ENCODE measurements around the gene SPRN. TPM values are rescaled to one million over a fixed set of nuclear protein-coding genes. Genes with fewer than 3 reads are reported as not detected.
A peak's percentile ranks its signal among the peaks of the same experiment; 100 is the strongest.

The SPRN gene
- total and polyA plus RNA-seq, 2 experiments from 2014 or later, result 0.31 TPM

GRCh38 chr10:133462512-133463305, 38.3 kb upstream of the SPRN start:
- DNase-seq (ENCODE audit: low spot score), result no peak
- ATAC-seq, result no peak
- no peak overlapping the region for H3K27ac Mint-ChIP-seq

GRCh38 chr10:133461841-133462240, 37.4 kb upstream of the SPRN start:
- H3K27ac ChIP-seq (ENCODE audit: low read depth), result no peak overlapping the region
- H3K27me3 ChIP-seq (ENCODE audit: insufficient read depth), result peaks cover 23% of the 10 kb centered on the region
- Mint-ChIP-seq H3K27ac (no peak overlapping the region), H3K4me3 (no peak overlapping the region), H3K27me3 (ENCODE audit: insufficient read depth, low read depth, poor library complexity) (peaks cover 38% of the 10 kb centered on the region), H3K9me3 (peaks cover 54% of the 10 kb centered on the region), H3K4me1 (no peaks in the 10 kb centered on the region), H3K36me3 (ENCODE audit: low read depth) (peaks cover 9% of the 10 kb centered on the region; the same call in 1 of the 3 replicates)
- DNase-seq (ENCODE audit: low spot score) (no peak), ATAC-seq (no peak)
- TF ChIP-seq ZNF331 (CRISPR knock-in tag; IDR thresholded peaks at IDR 0.05; ENCODE audit: low read depth), result no peak
- TF ChIP-seq JUNB (IDR thresholded peaks at IDR 0.05; ENCODE audit: unreplicated experiment), result no peak
- no peak for TF ChIP-seq REST (IDR thresholded peaks at IDR 0.05; ENCODE audit: unreplicated experiment)
- no peaks in the 10 kb centered on the region for H3K79me2 ChIP-seq (replicated peaks; ENCODE audit: insufficient read depth)
- no peaks in the 10 kb centered on the region for H3K4me1 ChIP-seq (ENCODE audit: insufficient read depth)
- H3K9me2 ChIP-seq (ENCODE audit: insufficient read depth), result no peaks in the 10 kb centered on the region
- H3F3A ChIP-seq (replicated peaks; ENCODE audit: low read depth), result no peaks in the 10 kb centered on the region
- no peak overlapping the region for H3K4me2 ChIP-seq
- H3K36me3 ChIP-seq (ENCODE audit: insufficient read depth), result no peaks in the 10 kb centered on the region
- no peak overlapping the region for H3K4me3 ChIP-seq
- no peak overlapping the region for H2AFZ ChIP-seq
- H4K20me1 ChIP-seq (replicated peaks; ENCODE audit: insufficient read depth), result no peaks in the 10 kb centered on the region

More at GRCh38 chr10:133462512-133463305, 38.3 kb upstream of the SPRN start:
- Histone ChIP-seq H3K27me3 (ENCODE audit: insufficient read depth) (peaks cover 23% of the 10 kb centered on the region), H2AFZ (no peak overlapping the region), H3K27ac (ENCODE audit: low read depth) (no peak overlapping the region), H3F3A (replicated peaks; ENCODE audit: low read depth) (no peaks in the 10 kb centered on the region), H3K4me1 (ENCODE audit: insufficient read depth) (no peaks in the 10 kb centered on the region), H4K20me1 (replicated peaks; ENCODE audit: insufficient read depth) (no peaks in the 10 kb centered on the region), H3K36me3 (ENCODE audit: insufficient read depth) (no peaks in the 10 kb centered on the region), H3K4me3 (no peak overlapping the region), H3K79me2 (replicated peaks; ENCODE audit: insufficient read depth) (no peaks in the 10 kb centered on the region), H3K9me2 (ENCODE audit: insufficient read depth) (no peaks in the 10 kb centered on the region), H3K4me2 (no peak overlapping the region)
- H3K4me1 Mint-ChIP-seq, result no peaks in the 10 kb centered on the region
- H3K36me3 Mint-ChIP-seq (ENCODE audit: low read depth), result peaks cover 12% of the 10 kb centered on the region; the same call in 1 of the 3 replicates
- peaks cover 57% of the 10 kb centered on the region for H3K9me3 Mint-ChIP-seq
- TF ChIP-seq POLR2AphosphoS5 (IDR thresholded peaks at IDR 0.05; ENCODE audit: low read depth) (no peak), ZNF331 (CRISPR knock-in tag; IDR thresholded peaks at IDR 0.05; ENCODE audit: low read depth) (peak; percentile 48)
- no peak overlapping the region for H3K4me3 Mint-ChIP-seq
- H3K27me3 Mint-ChIP-seq (ENCODE audit: insufficient read depth, low read depth, poor library complexity), result peaks cover 41% of the 10 kb centered on the region

GRCh38 chr10:133461027-133461426, 36.6 kb upstream of the SPRN start:
- peaks cover 49% of the 10 kb centered on the region for H3K9me3 Mint-ChIP-seq
- no peak overlapping the region for H3K4me2 ChIP-seq
- H4K20me1 ChIP-seq (replicated peaks; ENCODE audit: insufficient read depth), result no peaks in the 10 kb centered on the region
- peaks cover 38% of the 10 kb centered on the region for H3K27me3 Mint-ChIP-seq (ENCODE audit: insufficient read depth, low read depth, poor library complexity)
- no peak overlapping the region for H3K4me3 ChIP-seq
- H2AFZ ChIP-seq, result no peak overlapping the region
- H3K27ac Mint-ChIP-seq, result no peak overlapping the region
- no peaks in the 10 kb centered on the region for H3K4me1 Mint-ChIP-seq
- DNase-seq (ENCODE audit: low spot score) (no peak), ATAC-seq (no peak)
- H3K36me3 Mint-ChIP-seq (ENCODE audit: low read depth), result peaks cover 9% of the 10 kb centered on the region; the same call in 1 of the 3 replicates
- H3K36me3 ChIP-seq (ENCODE audit: insufficient read depth), result no peaks in the 10 kb centered on the region
- no peak overlapping the region for H3K27ac ChIP-seq (ENCODE audit: low read depth)
- H3F3A ChIP-seq (replicated peaks; ENCODE audit: low read depth), result no peaks in the 10 kb centered on the region
- no peaks in the 10 kb centered on the region for H3K79me2 ChIP-seq (replicated peaks; ENCODE audit: insufficient read depth)
- H3K4me3 Mint-ChIP-seq, result no peak overlapping the region
- H3K4me1 ChIP-seq (ENCODE audit: insufficient read depth), result no peaks in the 10 kb centered on the region
- H3K9me2 ChIP-seq (ENCODE audit: insufficient read depth), result no peaks in the 10 kb centered on the region
- H3K27me3 ChIP-seq (ENCODE audit: insufficient read depth), result peaks cover 23% of the 10 kb centered on the region
- TF ChIP-seq CTCF (conservative IDR thresholded peaks at IDR 0.05; ENCODE audit: low read depth in 2 of 2) (no peak), CREB1 (CRISPR knock-in tag; IDR thresholded peaks at IDR 0.05; ENCODE audit: low read depth) (no peak), EZH2 (IDR thresholded peaks at IDR 0.05; ENCODE audit: low read depth, unreplicated experiment) (no peak), STAT1 (IDR thresholded peaks at IDR 0.05; ENCODE audit: unreplicated experiment) (no peak), ETS1 (IDR thresholded peaks at IDR 0.05) (no peak), JUNB (IDR thresholded peaks at IDR 0.05; ENCODE audit: unreplicated experiment) (no peak)

Measured in GM23338 (cell line).